Coronary artery (tissue), 2 donors: ENCODE data around the gene PCSK9.

Experiments
- DNase-seq: peaks from one replicate; pipeline ENCODE4 v3.0.0-alpha.2; 2017; ENCODE audit warnings: low spot score
- H3K27ac ChIP-seq, 2 donors: fragments of 200-600 bp; sonication (generic); one replicate each; pipeline ENCODE4 v1.5.1; 2016 to 2019
- H3K4me3 ChIP-seq: fragments of 200-600 bp; sonication (generic); 2 replicates; pipeline ENCODE4 v1.5.1; 2016; ENCODE audit warnings: mild to moderate bottlenecking, moderate library complexity
- TF ChIP-seq, protein P1 (sequence below): fragments of 200-600 bp; sonication (generic); IDR thresholded peaks from one replicate; pipeline ENCODE4 v1.5.1; 2019; ENCODE audit warnings: antibody characterized with exemption

Gene PCSK9

DNA sequence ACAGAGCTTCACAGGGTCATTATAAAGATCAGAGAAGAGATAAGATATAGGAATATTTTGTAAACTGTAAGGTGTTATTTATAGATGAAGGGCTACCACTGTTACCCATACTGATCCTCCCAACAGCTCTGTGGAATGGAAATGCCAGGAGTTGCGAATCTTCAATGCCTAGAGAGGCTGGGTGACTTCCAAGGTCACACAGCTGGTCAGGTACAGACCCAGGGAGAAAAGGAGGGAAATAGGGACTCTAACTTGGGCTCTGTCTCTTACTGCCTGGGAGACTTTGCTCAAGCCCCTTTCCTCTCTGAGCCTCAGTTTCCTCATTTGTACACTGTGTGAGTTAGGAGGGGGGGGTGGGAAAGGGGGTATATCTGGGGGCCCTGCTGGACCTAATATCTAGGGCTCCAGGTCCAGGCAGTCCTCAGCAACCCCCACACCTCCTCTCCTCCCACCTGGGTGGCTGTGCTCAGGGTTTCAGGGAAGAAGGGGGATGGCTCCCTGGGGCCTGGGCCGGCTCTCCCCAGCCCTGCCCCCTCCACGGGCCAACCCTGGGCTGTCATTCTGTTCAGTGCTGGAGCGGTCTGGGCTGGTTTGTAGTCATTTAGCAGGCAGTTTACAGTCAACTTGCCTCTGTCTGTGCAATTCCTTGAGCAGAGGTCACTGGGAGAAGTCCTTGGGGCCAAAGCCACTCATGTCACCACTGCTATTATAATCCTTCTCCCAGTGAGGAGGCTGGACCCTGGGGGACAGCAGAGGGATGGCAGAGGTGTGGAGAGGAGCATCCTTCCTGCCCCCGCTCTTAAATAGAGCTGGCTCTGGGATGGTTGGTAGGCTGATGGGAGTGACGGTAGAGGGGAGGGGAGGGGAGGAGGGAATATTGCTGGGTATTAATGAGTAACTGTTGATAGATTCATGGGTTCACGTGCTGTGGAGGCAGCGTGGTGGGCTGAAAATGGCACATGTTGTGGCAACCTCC is 39.0 kb upstream of the PCSK9 start:
- Histone ChIP-seq H3K27ac (no peak overlapping the region), H3K4me3 (no peak overlapping the region)
- DNase-seq, result no peak
- TF ChIP-seq, protein P1, sequence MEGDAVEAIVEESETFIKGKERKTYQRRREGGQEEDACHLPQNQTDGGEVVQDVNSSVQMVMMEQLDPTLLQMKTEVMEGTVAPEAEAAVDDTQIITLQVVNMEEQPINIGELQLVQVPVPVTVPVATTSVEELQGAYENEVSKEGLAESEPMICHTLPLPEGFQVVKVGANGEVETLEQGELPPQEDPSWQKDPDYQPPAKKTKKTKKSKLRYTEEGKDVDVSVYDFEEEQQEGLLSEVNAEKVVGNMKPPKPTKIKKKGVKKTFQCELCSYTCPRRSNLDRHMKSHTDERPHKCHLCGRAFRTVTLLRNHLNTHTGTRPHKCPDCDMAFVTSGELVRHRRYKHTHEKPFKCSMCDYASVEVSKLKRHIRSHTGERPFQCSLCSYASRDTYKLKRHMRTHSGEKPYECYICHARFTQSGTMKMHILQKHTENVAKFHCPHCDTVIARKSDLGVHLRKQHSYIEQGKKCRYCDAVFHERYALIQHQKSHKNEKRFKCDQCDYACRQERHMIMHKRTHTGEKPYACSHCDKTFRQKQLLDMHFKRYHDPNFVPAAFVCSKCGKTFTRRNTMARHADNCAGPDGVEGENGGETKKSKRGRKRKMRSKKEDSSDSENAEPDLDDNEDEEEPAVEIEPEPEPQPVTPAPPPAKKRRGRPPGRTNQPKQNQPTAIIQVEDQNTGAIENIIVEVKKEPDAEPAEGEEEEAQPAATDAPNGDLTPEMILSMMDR, result no peak

DNA sequence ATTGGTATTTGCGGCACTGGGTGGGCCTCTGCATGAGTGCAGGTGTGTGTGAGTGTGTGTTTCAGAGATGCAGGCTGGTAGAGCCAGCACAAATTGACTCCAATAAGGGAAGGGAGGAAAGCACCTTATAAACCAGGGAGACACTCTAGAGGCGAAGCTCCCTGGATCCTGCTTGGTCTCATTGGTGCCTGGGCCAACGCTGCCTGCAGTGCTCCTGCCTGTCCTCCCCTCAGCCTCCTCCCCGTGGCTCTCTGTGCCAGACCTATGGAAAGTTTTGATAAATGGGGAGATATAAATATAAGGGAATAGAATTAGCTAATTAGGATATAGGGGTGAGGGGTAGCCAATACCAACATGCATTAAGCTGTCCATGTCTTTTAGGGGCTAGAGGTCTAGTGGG is 38.0 kb upstream of the PCSK9 start:
- TF ChIP-seq, protein P1, result no peak
- no peak for DNase-seq
- Histone ChIP-seq H3K27ac (no peak overlapping the region), H3K4me3 (no peak overlapping the region)

DNA sequence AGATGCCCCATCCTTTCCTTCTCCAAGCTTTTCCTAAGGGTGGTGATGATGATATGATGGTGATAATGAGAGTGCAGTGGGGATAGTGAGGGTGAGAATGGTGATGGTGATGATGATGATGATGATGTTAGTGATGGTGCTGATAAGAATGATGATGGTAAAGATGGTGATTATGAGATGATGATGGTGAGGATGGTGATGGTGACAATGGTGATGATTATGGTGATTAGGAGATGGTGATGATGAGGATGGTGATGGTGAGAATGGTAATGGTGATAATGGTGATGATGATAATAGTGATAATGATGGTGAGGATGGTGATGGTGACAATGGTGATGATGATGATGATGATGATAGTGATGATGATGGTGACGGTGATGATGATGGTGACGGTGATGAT is 36.7 kb upstream of the PCSK9 start:
- TF ChIP-seq, protein P1, result no peak

DNA sequence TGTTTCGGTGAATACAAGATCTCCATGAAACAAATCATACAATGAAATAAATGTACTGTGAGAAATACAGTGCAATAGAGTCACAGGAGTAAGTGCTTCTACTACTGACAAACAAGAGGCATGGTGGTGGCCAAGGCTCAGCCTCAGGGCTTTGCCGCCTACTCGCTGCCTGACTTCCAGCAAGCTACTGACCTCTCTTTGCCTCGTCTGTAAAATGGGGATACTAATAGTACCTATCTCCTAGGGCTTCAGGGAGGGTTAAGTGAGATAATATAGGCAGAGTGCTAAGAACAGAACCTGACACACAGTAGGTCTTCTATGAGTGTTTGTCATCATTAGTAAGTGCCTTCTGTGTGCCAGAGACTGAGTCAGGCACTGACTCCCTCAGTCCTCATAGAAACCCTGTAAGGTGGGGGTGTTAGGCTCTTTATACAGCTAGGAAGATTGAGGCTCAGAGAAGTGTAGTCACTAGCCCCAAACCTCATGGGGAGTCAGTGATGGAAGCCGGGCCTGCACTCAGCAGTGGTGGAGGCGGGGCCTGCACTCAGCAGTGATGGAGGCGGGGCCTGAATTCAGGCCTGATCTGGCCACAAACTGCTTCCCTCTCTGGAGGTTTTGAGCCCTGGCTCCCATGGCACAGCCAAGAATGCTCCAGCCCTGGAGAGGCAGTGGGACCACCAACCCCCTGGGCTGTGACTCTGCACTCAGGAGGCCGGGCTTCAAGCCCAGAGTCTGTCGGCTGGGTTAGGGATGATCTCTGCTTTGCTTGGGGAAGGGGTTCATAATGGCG is 33.8 kb upstream of the PCSK9 start:
- Histone ChIP-seq H3K4me3 (no peak overlapping the region), H3K27ac (no peak overlapping the region)
- TF ChIP-seq, protein P1, result no peak
- DNase-seq, result no peak

More for the DNA sequence above, 36.7 kb upstream of the PCSK9 start:
- no peak overlapping the region for H3K27ac ChIP-seq
- DNase-seq, result no peak
- H3K4me3 ChIP-seq, result no peak overlapping the region

DNA sequence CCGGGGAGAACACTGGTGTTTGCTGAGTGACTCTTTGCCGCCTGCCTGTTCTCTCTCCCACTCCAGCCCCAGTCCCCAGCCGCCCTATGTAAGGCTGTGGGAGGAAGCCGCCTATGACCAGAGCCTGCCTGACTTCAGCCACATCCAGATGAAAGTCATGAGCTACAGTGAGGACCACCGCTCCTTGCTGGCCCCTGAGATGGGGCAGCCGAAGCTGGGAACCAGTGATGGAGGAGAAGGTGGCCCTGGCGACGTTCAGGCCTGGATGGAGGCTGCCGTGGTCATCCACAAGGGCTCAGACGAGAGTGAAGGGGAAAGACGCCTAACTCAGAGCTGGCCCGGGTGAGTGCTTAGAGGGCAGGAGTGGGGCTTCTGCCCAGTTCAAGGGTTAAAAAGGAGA is 32.4 kb upstream of the PCSK9 start:
- TF ChIP-seq, protein P1, result no peak
- no peak overlapping the region for H3K4me3 ChIP-seq
- DNase-seq, result no peak
- H3K27ac ChIP-seq, result no peak overlapping the region

DNA sequence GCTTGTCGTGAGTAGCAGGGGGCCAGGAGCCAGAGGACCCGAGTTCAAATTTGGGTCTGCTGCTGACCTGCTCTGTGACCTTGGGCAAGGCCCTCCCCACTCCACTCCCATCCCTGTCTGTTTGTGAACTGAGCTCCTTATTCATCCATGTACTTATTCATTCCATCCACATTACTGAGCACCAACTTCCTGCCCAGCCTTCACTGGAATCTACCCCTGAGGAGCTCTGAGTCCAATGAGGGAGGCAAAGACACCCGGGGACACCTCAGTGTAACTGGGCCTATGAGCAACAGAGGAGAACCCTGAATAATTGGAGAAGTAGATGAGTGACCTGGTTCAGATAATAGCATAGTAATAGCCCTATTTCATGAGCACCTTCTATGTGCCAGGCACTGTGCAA is 31.7 kb upstream of the PCSK9 start:
- Histone ChIP-seq H3K27ac (no peak overlapping the region), H3K4me3 (no peak overlapping the region)
- TF ChIP-seq, protein P1, result no peak
- DNase-seq, result no peak
